K562 (cell line): ENCODE data around the gene HNRNPA3. TPM values are rescaled to one million over a fixed set of nuclear protein-coding genes. Genes with fewer than 3 reads are reported as not detected.
A peak's percentile ranks its signal among the peaks of the same experiment; 100 is the strongest.

Source experiments
- DPF2 ChIP-seq: fragments of 450-650 bp; IDR thresholded peaks from 2 replicates; pipeline ENCODE4 v1.6.1; 2016
- FOXA3 ChIP-seq, 2 experiments: fragments of 450-650 bp in 1 of 2; sonication (generic) in 1 of 2; formaldehyde crosslinking; IDR thresholded peaks in 1 of 2; conservative IDR thresholded peaks in 1 of 2; 2 replicates each; pipeline versions ENCODE4 v1.4.0 to v1.8.0; 2020 to 2022; ENCODE audit warnings: mild to moderate bottlenecking in 2 of 2, missing genetic modification reagents in 1 of 2
- HIVEP1 ChIP-seq: fragments of 250-450 bp; sonication (Bioruptor Pico); IDR thresholded peaks from 2 replicates; pipeline ENCODE4 v1.4.0; 2020; ENCODE audit warnings: mild to moderate bottlenecking
- HSF4 ChIP-seq: fragments of 250-450 bp; sonication (Bioruptor Pico); IDR thresholded peaks from 2 replicates; pipeline ENCODE4 v2.1.2; 2022; ENCODE audit warnings: mild to moderate bottlenecking, moderate library complexity, borderline replicate concordance
- JUND ChIP-seq, 2 experiments: IDR thresholded peaks; 2 replicates in 1 of 2; 3 replicates in 1 of 2; pipeline ENCODE4 v1.6.1; 2011; ENCODE audit warnings: borderline replicate concordance in 2 of 2, low read depth in 2 of 2, low read length in 2 of 2, improper control_type of control experiment in 1 of 2, missing biosample characterization in 1 of 2, missing genetic modification characterization in 1 of 2, missing genetic modification reagents in 1 of 2
- MTA1 ChIP-seq: fragments of 450-650 bp; IDR thresholded peaks from 2 replicates; pipeline ENCODE4 v1.6.1; 2017; ENCODE audit warnings: borderline replicate concordance
- POLR3G ChIP-seq: IDR thresholded peaks from 2 replicates; pipeline ENCODE4 v1.6.1; 2011; ENCODE audit not compliant: insufficient read length, insufficient replicate concordance; ENCODE audit errors: extremely low read depth
- RBM14 ChIP-seq: fragments of 200-400 bp; formaldehyde crosslinking; IDR thresholded peaks from 2 replicates; pipeline ENCODE4 v1.6.1; 2018; ENCODE audit warnings: low read depth, mild to moderate bottlenecking, low read length, moderate library complexity, borderline replicate concordance; ENCODE audit not compliant: insufficient read depth
- RUNX1 ChIP-seq: sonication (generic); IDR thresholded peaks from 2 replicates; pipeline ENCODE4 v1.6.1; 2016; ENCODE audit warnings: antibody characterized with exemption, low read depth
- SMARCA5 ChIP-seq: fragments of 450-650 bp; IDR thresholded peaks from 2 replicates; pipeline ENCODE4 v1.6.1; 2016
- TAF15 ChIP-seq: fragments of 200-400 bp; formaldehyde crosslinking; IDR thresholded peaks from 2 replicates; pipeline ENCODE4 v1.6.1; 2017; ENCODE audit warnings: mild to moderate bottlenecking, low read depth, low read length, moderate library complexity
- ZBED1 ChIP-seq: IDR thresholded peaks from 2 replicates; pipeline ENCODE4 v1.6.1; 2014
- ZNF239 ChIP-seq: fragments of 250-450 bp; sonication (Bioruptor Pico); IDR thresholded peaks from 2 replicates; pipeline ENCODE4 v1.4.0; 2020; ENCODE audit warnings: mild to moderate bottlenecking
- ZNF766 ChIP-seq: fragments of 200-800 bp; sonication (Bioruptor generic); conservative IDR thresholded peaks from 2 replicates; pipeline ENCODE4 v1.6.1; 2016; ENCODE audit warnings: missing genetic modification characterization, missing compliant biosample characterization
- polyA plus RNA-seq, 8 experiments: library from polyadenylated mRNA; depleted of rRNA in 4 of 8; stranded (reverse) in 5 of 8; unstranded in 3 of 8; fragments of >200 nt; fragmentation: Nextera tagmentation in 2 of 8; fragmentation: Illumina TruSeq in 1 of 8; extraction: Ambion mirVana in 2 of 8; extraction: Trizol in 1 of 8; gene quantifications; 2 replicates each; pipeline versions ENCODE4 v1.2.1 to v1.2.3, GENCODE V29; 2011 to 2014; ENCODE audit warnings: inconsistent platforms in 1 of 8, missing spikeins in 1 of 8
- total RNA-seq, 7 experiments: library from RNA; depleted of rRNA in 6 of 7; stranded (reverse); fragments of >200 nt in 6 of 7; fragmentation: Illumina TruSeq in 2 of 7; extraction: Trizol in 2 of 7; gene quantifications; 2 replicates each; pipeline versions ENCODE4 v1.2.1 to v1.2.3, GENCODE V29; 2011 to 2021; ENCODE audit warnings: low replicate concordance in 1 of 7
- TF ChIP-seq, protein P1 (sequence below): fragments of 450-650 bp; IDR thresholded peaks from 2 replicates; pipeline ENCODE4 v1.6.1; 2016
- TF ChIP-seq, protein P2 (sequence below), 2 experiments: IDR thresholded peaks in 1 of 2; conservative IDR thresholded peaks in 1 of 2; 2 replicates each; pipeline ENCODE4 v1.6.1; 2016; ENCODE audit warnings: low read depth in 2 of 2, mild to moderate bottlenecking in 1 of 2, missing compliant biosample characterization in 1 of 2, missing genetic modification characterization in 1 of 2, moderate library complexity in 1 of 2
- TF ChIP-seq, protein P3 (sequence below): fragments of 200-800 bp; sonication (Bioruptor generic); IDR thresholded peaks from 2 replicates; pipeline ENCODE4 v1.6.1; 2016; ENCODE audit warnings: missing genetic modification characterization, missing compliant biosample characterization
- TF ChIP-seq, protein P4 (sequence below): sonication (generic); formaldehyde crosslinking; IDR thresholded peaks from 2 replicates; pipeline ENCODE4 v1.9.0; 2022; ENCODE audit warnings: mild to moderate bottlenecking, missing genetic modification reagents

Gene HNRNPA3
- total and polyA plus RNA-seq, 9 of the 15 experiments (the other 6 are each of a cell fraction or from before 2014, with no cell fraction given): 72.8 to 428 (median 192) TPM

DNA sequence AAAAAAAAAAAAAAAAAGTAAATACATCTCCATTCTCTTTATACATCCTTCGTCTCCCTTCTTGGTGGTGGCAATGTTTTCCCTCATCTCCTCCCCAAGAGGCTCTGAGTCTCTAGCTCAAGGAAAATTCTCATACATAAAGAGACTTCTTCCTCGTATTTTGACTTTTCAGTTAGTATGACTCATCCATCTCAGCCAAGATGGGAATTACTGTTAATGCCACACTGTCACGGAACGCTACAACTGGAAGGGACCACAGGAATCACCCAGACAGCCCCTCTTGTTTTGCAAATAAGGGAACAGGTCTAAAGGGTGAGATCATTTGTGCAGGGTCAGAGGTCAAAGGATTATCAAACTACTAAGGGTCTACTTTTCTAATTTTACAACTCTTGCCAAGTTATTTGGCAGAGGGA, 32.4 kb downstream of the HNRNPA3 start (continued):
- TF ChIP-seq HIVEP1 (CRISPR knock-in tag): no peak
- TF ChIP-seq DPF2: peak; percentile 70
- peak; percentile 47; the same call in 1 of the 2 replicates for TF ChIP-seq MTA1
- peak; percentile 96 for TF ChIP-seq JUND (IDR thresholded peaks at IDR 0.05; ENCODE audit: borderline replicate concordance, low read depth, low read length)
- peak; percentile 97 for TF ChIP-seq JUND (tag; IDR thresholded peaks at IDR 0.05; ENCODE audit: borderline replicate concordance, low read depth, low read length)
- TF ChIP-seq FOXA3 (CRISPR knock-in tag; conservative IDR thresholded peaks at IDR 0.05 in 1 of 2, IDR thresholded peaks at IDR 0.05 in 1 of 2): no peak
- no peak for TF ChIP-seq SMARCA5
- TF ChIP-seq TAF15: no peak
- TF ChIP-seq HSF4: no peak
- TF ChIP-seq, protein P1, sequence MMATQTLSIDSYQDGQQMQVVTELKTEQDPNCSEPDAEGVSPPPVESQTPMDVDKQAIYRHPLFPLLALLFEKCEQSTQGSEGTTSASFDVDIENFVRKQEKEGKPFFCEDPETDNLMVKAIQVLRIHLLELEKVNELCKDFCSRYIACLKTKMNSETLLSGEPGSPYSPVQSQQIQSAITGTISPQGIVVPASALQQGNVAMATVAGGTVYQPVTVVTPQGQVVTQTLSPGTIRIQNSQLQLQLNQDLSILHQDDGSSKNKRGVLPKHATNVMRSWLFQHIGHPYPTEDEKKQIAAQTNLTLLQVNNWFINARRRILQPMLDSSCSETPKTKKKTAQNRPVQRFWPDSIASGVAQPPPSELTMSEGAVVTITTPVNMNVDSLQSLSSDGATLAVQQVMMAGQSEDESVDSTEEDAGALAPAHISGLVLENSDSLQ: 0 out of 2 replicates have a peak, but pooled peaks have one; percentile 4
- TF ChIP-seq ZBED1: no peak
- no peak for TF ChIP-seq POLR3G
- TF ChIP-seq RBM14: no peak
- TF ChIP-seq ZNF766 (CRISPR knock-in tag): peak; percentile 29; the same call in 1 of the 2 replicates
- TF ChIP-seq, protein P2, sequence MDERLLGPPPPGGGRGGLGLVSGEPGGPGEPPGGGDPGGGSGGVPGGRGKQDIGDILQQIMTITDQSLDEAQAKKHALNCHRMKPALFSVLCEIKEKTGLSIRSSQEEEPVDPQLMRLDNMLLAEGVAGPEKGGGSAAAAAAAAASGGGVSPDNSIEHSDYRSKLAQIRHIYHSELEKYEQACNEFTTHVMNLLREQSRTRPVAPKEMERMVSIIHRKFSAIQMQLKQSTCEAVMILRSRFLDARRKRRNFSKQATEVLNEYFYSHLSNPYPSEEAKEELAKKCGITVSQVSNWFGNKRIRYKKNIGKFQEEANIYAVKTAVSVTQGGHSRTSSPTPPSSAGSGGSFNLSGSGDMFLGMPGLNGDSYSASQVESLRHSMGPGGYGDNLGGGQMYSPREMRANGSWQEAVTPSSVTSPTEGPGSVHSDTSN (CRISPR knock-in tag; IDR thresholded peaks at IDR 0.05; ENCODE audit: low read depth): no peak
- TF ChIP-seq, protein P2 (tag; conservative IDR thresholded peaks at IDR 0.05; ENCODE audit: low read depth): 0 out of 2 replicates have a peak, but pooled peaks have one; percentile 8
- TF ChIP-seq, protein P3, sequence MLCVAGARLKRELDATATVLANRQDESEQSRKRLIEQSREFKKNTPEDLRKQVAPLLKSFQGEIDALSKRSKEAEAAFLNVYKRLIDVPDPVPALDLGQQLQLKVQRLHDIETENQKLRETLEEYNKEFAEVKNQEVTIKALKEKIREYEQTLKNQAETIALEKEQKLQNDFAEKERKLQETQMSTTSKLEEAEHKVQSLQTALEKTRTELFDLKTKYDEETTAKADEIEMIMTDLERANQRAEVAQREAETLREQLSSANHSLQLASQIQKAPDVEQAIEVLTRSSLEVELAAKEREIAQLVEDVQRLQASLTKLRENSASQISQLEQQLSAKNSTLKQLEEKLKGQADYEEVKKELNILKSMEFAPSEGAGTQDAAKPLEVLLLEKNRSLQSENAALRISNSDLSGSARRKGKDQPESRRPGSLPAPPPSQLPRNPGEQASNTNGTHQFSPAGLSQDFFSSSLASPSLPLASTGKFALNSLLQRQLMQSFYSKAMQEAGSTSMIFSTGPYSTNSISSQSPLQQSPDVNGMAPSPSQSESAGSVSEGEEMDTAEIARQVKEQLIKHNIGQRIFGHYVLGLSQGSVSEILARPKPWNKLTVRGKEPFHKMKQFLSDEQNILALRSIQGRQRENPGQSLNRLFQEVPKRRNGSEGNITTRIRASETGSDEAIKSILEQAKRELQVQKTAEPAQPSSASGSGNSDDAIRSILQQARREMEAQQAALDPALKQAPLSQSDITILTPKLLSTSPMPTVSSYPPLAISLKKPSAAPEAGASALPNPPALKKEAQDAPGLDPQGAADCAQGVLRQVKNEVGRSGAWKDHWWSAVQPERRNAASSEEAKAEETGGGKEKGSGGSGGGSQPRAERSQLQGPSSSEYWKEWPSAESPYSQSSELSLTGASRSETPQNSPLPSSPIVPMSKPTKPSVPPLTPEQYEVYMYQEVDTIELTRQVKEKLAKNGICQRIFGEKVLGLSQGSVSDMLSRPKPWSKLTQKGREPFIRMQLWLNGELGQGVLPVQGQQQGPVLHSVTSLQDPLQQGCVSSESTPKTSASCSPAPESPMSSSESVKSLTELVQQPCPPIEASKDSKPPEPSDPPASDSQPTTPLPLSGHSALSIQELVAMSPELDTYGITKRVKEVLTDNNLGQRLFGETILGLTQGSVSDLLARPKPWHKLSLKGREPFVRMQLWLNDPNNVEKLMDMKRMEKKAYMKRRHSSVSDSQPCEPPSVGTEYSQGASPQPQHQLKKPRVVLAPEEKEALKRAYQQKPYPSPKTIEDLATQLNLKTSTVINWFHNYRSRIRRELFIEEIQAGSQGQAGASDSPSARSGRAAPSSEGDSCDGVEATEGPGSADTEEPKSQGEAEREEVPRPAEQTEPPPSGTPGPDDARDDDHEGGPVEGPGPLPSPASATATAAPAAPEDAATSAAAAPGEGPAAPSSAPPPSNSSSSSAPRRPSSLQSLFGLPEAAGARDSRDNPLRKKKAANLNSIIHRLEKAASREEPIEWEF (CRISPR knock-in tag): no peak
- TF ChIP-seq, protein P4, sequence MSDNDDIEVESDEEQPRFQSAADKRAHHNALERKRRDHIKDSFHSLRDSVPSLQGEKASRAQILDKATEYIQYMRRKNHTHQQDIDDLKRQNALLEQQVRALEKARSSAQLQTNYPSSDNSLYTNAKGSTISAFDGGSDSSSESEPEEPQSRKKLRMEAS (CRISPR knock-in tag): no peak
- no peak for TF ChIP-seq ZNF239 (CRISPR knock-in tag)
- no peak for TF ChIP-seq RUNX1
